ENCODE data around the gene BAZ2B. TPM values are rescaled to one million over a fixed set of nuclear protein-coding genes. Genes with fewer than 3 reads are reported as not detected.
"Not testable (repeated sequence)": the region's sequence is repeated elsewhere in the genome, so short reads cannot be mapped to it uniquely, and the experiment has no call there.

Gene BAZ2B
- total RNA-seq, 2 donors from 2014 or later, result 9.4 to 15.0 TPM

DNA sequence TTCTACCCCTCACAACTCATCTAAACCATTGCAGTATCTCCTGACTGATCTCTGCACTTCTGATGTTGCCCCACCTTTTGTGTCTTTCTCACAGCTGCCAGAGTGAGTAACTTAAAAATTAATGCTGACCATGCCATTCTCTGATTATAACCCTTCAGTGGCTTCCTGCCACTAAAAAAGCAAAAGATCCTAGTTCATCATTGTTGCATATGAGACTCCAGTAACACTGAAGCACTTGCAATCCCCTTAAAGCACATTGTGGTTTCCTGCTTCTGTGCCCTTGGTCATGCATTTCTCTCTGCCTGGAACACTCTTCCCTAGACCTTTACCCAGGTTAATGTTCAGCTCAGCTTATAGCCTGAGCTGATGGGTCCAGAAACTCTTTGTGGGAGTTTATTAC, 234.8 kb downstream of the BAZ2B start:
- Mint-ChIP-seq H3K36me3 (no peaks in the 10 kb centered on the region), H3K27ac (no peak overlapping the region), H3K9me3 (no peaks in the 10 kb centered on the region)
- ATAC-seq (no peak), DNase-seq (ENCODE audit: low spot score in 2 of 2) (no peak)

DNA sequence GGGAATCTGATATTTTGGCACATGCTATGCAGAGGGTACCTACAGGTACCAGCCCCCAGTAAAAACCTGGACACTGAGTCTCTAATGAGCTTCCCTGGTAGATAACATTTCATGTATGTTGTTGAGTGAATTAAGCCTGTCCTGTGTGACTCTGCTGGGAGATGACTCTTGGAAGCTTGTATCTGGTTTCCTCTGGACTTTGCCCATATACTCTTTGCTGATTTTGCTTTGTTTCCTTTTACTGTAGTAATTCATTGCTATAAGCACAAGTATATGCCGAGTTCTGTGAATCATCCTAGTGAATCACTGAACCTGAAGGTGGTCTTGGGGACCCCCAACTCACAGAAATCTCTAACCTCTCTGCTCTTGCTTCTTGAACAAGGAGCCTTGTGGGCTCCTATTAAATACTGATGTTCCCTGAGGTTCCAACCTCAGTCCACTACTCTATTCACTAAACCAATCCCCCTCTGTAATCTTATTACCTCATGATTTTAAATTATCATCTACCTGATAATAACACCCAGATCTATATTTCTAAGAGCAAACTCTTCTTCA, 235.6 kb downstream of the BAZ2B start:
- Mint-ChIP-seq H3K36me3 (no peaks in the 10 kb centered on the region), H3K27ac (no peak overlapping the region)
- no peak for ATAC-seq

DNA sequence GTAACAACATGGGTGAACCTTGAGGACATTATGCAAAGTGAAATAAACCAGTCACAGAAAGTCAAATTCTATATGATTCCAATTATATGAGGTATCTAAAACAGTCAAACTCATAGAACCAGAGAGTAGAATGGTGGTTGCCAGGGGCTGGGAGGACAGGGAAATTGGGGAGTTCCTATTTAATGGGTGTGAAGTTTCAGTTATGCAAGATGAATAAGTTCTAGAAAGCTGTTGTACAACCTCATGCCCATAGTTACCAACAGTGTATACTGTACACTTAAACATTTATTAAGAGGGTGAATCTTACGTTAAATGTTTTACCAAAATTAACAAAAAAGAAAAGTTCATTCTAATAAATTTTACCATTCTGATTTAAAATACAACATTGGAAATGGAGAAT, 237.2 kb downstream of the BAZ2B start:
- no peak for DNase-seq (ENCODE audit: low spot score in 2 of 2)

More for the DNA sequence above, 235.6 kb downstream of the BAZ2B start:
- no peak for DNase-seq (ENCODE audit: low spot score in 2 of 2)
- H3K9me3 Mint-ChIP-seq, result no peaks in the 10 kb centered on the region

DNA sequence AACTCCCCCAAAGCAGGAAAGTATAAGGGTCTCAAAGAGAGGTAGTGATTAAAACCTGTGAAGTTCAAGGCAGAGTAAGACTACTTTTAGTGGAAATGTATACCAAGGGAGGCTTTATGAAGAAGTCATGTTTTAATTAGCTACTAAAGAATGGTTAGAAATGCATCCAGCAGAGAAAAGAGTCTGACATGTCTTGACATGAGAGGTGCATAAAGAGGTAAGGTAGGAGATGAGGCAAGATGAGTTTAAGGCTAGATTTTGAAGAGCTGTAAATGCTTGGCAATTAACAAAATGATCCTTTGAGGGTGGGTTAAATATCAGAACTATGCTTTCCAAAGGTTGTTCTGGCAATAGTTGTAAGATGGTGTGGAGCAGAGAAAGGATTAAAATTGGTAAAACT, 241.1 kb downstream of the BAZ2B start:
- H3K9me3 Mint-ChIP-seq, result no peaks in the 10 kb centered on the region
- peaks cover 5 to 6% of the 10 kb centered on the region in 2 donors for H3K36me3 Mint-ChIP-seq
- DNase-seq (ENCODE audit: low spot score in 2 of 2) (no peak), ATAC-seq (no peak)
- H3K27ac Mint-ChIP-seq, result no peak overlapping the region

More for the DNA sequence above, 237.2 kb downstream of the BAZ2B start:
- ATAC-seq, result no peak
- Mint-ChIP-seq H3K27ac (no peak overlapping the region), H3K9me3 (no peaks in the 10 kb centered on the region), H3K36me3 (no peaks in the 10 kb centered on the region)

DNA sequence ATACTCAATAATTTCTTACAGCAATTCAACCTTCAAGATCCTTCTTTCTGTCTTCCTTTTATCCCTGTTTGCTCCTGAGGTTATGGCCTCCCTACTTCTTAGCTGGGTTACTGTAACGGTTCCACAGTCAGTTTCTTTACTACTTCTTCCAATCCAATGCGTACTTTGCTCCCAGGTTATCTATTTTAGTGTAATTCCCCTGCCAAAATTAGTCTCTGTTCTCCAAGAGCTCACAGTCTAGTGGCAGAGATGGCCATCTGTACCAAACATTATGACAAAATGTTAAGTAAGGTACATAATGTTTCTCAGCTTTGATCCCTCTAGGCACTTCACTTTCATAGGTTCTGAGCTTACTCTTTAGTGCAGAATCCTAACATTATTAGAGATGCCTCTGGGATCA, 244.8 kb downstream of the BAZ2B start:
- DNase-seq (ENCODE audit: low spot score in 2 of 2) (no peak), ATAC-seq (no peak)
- Mint-ChIP-seq H3K36me3 (peaks cover 5 to 6% of the 10 kb centered on the region in 2 donors), H3K9me3 (no peaks in the 10 kb centered on the region), H3K27ac (no peak overlapping the region)

DNA sequence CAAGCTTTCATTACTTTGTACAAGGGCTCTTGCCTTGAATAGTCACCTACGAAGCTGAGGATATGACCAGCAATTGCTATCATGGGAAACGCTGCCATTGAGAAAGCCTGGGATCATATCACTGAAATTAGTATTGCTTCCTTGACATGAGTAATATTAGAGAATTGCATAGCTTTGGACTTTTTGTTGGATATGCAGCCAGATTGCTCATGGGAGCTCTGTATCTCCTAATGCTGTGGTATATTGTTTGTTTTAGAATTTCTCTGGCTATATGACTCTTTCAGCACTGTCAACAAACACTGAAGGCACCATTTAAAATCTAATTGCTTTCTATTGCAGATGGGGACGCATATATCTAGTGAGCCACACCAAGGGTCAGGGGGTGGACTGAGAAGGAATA, 249.8 kb downstream of the BAZ2B start:
- ATAC-seq, result no peak
- peaks cover 3 to 12% of the 10 kb centered on the region in 2 donors for H3K36me3 Mint-ChIP-seq
- H3K27ac Mint-ChIP-seq, result no peak overlapping the region
- no peaks in the 10 kb centered on the region for H3K9me3 Mint-ChIP-seq
- DNase-seq (ENCODE audit: low spot score in 2 of 2), result no peak

DNA sequence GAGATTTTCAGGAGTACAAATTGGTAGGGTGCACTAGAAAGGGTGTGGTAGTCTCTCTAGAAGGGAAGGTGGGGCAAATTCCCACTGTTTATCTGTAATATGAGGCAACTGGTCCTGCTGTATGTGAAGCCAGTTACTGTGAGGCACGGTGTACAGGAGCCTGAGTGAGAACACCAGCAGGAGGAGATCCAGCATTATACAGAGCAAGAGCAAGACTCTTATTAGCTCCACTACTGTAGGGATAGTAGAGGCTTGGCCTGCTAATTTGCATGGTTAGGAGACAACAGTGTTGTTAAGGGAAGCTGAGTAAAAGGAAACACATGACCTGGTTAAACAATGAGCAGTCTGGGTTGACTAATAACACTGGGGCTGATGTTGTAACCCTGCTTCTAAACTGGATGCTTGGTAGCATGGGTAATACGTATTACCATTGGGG, 253.5 kb downstream of the BAZ2B start:
- Mint-ChIP-seq H3K9me3 (peaks cover 0 to 5% of the 10 kb centered on the region in 2 donors), H3K36me3 (peaks cover 0 to 17% of the 10 kb centered on the region in 2 donors), H3K27ac (no peak overlapping the region)
- ATAC-seq, result no peak
- DNase-seq (ENCODE audit: low spot score in 2 of 2), result no peak

DNA sequence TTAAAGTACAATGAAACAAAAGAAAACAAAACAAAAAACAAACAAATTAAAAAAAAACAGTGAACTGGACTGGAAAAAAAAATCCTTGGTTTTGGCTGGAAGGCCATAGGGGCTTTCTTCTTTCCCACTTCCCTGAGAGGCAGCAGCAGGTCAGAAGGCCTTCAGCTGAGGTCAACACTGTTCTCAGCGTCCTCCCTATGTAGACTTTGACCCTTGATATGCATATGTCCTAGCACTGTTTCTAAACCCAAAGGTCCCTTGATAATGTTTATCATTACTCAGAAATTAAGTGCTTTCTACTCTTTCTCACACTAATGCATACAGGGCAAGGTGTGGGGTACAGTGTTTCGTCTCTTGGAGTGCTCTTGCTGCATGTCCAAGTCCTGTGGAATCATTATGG, 254.3 kb downstream of the BAZ2B start:
- Mint-ChIP-seq H3K9me3 (peaks cover 0 to 5% of the 10 kb centered on the region in 2 donors), H3K27ac (no peak overlapping the region), H3K36me3 (peaks cover 0 to 17% of the 10 kb centered on the region in 2 donors)
- no peak for ATAC-seq
- DNase-seq (ENCODE audit: low spot score in 2 of 2), result no peak

DNA sequence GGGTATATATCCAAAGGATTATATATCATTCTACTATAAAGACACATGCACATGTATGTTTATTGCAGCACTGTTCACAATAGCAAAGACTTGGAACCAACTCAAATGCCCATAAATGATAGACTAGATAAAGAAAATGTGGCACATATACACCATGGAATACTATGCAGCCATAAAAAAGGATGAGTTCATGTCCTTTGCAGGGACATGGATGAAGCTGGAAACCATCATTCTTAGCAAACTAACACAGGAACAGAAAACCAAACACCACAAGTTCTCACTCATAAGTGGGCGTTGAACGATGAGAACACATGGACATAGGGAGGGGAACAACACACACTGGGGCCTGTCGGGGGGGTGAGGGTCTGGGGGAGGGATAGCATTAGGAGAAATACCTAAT, 254.7 kb downstream of the BAZ2B start:
- DNase-seq (ENCODE audit: low spot score in 2 of 2); H3K27ac Mint-ChIP-seq; H3K9me3 Mint-ChIP-seq; ATAC-seq: not testable (repeated sequence)
- H3K36me3 Mint-ChIP-seq, result peaks cover 3 to 19% of the 10 kb centered on the region in 2 donors

DNA sequence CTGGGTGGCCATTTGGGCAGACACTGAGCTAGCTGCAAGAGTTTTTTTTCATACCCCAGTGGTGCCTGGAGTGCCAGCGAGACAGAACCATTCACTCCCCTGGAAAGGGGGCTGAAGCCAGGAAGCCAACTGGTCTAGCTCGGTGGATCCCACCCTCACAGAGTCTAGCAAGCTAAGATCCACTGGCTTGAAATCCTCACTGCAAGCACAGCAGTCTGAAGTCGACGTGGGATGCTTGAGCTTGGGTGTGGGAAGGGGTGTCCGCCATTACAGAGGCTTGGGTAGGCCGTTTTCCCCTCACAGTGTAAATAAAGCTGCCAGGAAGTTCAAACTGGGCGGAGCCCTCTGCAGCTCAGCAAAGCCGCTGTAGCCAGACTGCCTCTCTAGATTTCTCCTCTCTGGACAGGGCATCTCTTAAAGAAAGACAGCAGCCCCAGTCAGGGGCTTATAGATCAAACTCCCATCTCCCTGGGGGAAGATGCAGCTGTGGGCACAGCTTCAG, 260.2 kb downstream of the BAZ2B start:
- DNase-seq (ENCODE audit: low spot score in 2 of 2) (no peak), ATAC-seq (no peak)
- H3K27ac Mint-ChIP-seq, result no peak overlapping the region
- peaks cover 5 to 12% of the 10 kb centered on the region in 2 donors for H3K36me3 Mint-ChIP-seq
- peaks cover 0 to 5% of the 10 kb centered on the region in 2 donors for H3K9me3 Mint-ChIP-seq

DNA sequence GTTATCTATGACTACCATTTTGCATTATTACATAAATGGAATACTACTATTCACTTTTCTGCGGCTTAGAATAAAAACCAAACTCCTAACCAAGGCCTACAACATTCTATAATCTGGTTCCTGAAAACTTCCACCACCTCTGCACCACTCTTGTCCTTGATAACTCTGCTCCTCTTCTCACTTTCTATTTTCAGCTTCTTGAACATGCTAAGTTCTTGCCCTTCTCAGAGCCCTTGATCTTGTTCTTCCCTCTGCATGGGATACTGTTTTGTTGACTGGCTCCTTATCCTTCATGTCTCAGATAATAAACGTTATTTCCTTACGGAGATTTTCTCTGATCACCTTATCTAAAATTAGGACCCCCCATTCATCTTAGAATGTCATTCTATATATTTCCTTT, 264.4 kb downstream of the BAZ2B start:
- Mint-ChIP-seq H3K9me3 (no peaks in the 10 kb centered on the region), H3K27ac (no peak overlapping the region), H3K36me3 (peaks cover 5% of the 10 kb centered on the region in 2 donors)
- DNase-seq (ENCODE audit: low spot score in 2 of 2), result no peak
- ATAC-seq, result no peak

DNA sequence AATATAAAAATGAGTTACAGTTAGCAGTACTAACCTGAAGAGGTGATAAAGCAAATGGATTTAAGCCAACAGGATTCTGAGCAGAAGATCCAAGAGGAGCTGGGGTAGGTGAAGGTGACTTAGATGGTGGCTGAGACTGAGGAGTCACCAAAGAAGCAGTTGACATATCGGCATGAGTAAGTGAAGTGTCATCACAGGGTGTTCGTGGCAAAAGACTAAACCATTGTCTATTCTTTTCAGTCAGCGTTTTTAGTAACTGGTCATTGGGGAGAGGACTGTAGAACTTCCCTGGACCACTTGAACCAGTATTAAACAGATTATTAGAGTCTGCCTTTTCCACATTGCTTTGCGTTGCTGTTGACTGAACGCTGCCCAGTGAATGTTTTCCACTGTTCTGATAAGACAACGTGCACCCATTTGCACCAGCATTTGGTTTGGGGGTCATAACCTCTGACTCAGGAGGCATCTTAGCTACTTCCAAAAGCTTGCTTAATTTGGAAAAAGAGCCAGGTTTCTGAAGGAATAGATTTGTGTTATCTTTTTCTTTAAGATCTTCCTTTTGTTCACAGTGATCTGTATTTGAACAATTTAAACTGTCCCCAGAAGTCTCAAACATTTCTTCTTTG, 266.6 kb downstream of the BAZ2B start:
- ATAC-seq, result peak; percentile 38 to 53
- H3K36me3 Mint-ChIP-seq, result no peaks in the 10 kb centered on the region
- DNase-seq (ENCODE audit: low spot score in 2 of 2), result no peak
- no peaks in the 10 kb centered on the region for H3K9me3 Mint-ChIP-seq
- H3K27ac Mint-ChIP-seq, result no peak overlapping the region

DNA sequence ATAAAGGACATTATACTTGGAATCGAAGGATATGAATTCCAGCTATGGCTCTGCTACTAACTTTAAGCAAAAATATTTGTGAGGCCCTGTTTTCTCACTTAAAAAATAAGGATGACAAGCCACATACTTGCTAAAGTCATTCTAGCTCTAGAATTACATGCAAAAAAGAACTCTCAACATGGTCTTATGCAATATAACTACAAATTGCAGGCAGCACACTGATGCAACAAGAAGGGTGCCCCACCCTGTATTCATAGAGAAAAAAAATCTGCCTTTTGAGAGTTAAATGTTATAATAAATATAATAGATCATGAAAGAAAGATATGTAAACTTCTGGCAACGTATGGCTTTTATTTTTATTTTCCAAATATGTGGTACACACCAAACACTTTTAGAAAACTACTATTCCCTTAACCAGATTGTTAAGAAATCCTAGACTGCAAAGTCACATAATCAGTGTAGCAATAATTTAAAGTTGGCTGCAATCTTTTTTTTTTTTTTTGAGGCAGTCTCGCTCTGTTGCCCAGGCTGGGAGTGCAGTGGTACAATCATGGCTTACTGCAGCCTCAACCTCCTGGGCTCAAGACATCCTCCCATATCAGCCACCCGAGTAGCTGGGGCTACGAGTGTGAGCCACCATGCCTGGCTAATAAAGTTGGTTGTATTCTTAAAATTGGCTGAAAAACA, 289.6 kb downstream of the BAZ2B start:
- H3K9me3 Mint-ChIP-seq, result no peaks in the 10 kb centered on the region
- DNase-seq (ENCODE audit: low spot score in 2 of 2), result no peak
- no peak for ATAC-seq
- H3K27ac Mint-ChIP-seq, result no peak overlapping the region
- peaks cover 0 to 12% of the 10 kb centered on the region in 2 donors for H3K36me3 Mint-ChIP-seq

DNA sequence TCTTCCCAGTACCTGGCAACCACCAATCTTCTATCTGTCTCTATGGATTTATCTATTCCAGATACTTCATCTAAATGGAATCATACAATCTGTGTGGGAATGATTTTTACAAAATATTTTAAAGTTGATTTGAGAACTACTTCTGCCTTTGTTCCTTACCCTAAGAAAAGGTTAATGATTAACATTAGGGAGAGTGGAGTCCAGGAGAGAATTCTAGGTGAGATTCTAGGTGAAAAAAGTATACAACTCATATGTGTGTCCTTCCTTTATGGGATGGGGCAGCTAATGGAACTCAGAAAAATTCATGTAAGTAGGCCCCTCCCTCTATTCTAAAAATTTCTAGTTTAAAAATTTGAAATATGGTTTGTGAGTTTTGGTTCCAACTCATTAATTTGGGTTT, 293.9 kb downstream of the BAZ2B start:
- no peaks in the 10 kb centered on the region for H3K36me3 Mint-ChIP-seq
- ATAC-seq, result no peak
- no peak overlapping the region for H3K27ac Mint-ChIP-seq
- DNase-seq (ENCODE audit: low spot score in 2 of 2), result no peak
- no peaks in the 10 kb centered on the region for H3K9me3 Mint-ChIP-seq

DNA sequence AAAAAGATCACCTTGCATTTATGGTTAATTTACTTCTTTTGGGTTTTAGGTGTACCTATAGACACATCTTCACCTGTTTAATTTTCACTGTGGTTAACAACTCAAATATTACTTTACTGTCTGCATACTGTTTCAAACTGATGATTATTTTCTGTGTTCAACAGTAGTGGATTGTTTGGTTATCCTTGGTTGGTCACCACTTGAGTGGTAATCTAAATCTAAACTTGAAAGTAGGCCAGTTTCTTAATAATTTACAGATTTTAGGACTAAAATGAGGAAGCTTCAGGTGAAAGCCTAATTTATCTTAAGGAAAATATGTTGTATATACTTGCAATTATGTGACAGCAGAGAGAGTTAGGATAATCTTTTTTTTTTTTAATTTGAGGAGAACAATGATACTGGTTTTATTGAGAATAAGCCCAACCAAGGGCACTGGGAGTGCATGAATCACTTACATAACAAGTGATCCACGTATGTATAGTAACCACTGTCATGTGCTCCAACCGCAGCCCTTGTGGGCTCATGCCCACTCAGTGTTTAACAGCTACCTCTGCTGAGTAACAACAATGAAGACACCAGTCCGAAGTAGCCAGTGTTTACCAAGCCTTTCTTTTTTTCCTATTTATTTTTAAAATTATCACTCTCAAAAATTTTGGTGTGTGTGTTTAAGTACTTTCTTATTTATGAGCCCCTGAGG, 298.8 kb downstream of the BAZ2B start:
- Mint-ChIP-seq H3K9me3 (no peaks in the 10 kb centered on the region), H3K27ac (no peak overlapping the region), H3K36me3 (no peaks in the 10 kb centered on the region)
- ATAC-seq (no peak), DNase-seq (ENCODE audit: low spot score in 2 of 2) (no peak)

DNA sequence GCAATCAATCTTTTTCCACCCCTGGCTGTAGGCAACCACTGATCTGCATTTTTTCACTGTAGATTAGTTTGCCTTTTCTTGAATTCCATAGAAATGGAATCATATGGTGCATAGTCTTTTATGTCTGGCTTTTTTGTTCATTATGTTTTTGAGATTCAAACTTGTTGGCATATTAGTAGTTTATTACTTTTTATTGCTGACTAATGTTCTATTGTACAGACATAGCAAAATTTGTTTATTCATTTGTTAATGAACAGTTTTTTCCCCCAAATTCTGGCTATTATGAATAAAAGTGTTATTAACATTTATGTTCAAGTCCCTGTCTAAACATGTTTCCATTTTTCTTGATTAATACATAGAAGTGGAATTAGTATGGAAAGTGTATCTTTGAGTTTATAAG, 308.4 kb downstream of the BAZ2B start:
- DNase-seq (ENCODE audit: low spot score in 2 of 2), result no peak
- no peak for ATAC-seq
- no peak overlapping the region for H3K27ac Mint-ChIP-seq
- H3K9me3 Mint-ChIP-seq, result peaks cover 4 to 9% of the 10 kb centered on the region in 2 donors
- peaks cover 0 to 13% of the 10 kb centered on the region in 2 donors for H3K36me3 Mint-ChIP-seq

DNA sequence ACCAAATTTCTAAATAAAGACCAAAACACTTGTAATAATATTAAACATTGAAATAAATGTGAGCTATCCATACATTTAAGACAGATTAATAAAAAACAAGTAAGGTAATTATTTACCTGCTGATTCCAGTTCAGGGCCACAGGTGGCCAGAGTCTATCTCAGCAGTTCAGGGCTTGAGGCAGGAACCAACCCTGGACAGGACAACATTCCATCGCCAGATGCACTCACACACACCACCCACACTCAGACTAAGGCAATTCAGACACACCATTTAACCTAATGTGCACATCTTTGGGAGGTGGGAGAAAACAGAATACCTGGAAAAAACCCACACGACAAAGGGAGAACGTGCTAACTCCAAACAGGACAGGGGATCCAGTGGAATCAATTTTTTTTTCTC, 315.8 kb downstream of the BAZ2B start:
- H3K9me3 Mint-ChIP-seq, result peaks cover 4 to 9% of the 10 kb centered on the region in 2 donors
- no peak for ATAC-seq
- no peak overlapping the region for H3K27ac Mint-ChIP-seq
- no peak for DNase-seq (ENCODE audit: low spot score in 2 of 2)
- H3K36me3 Mint-ChIP-seq, result peaks cover 0 to 13% of the 10 kb centered on the region in 2 donors
